Chondrocyte (in vitro differentiated cells): ENCODE data around the gene PTPRC. TPM values are rescaled to one million over a fixed set of nuclear protein-coding genes. Genes with fewer than 3 reads are reported as not detected.

Experiments
- DNase-seq: peaks from one replicate; pipeline ENCODE4 v3.0.0; 2021; ENCODE audit warnings: mixed read lengths, low spot score
- H3K27ac Mint-ChIP-seq: one replicate; pipeline ENCODE4 v1.8.0; 2021; ENCODE audit warnings: mild to moderate bottlenecking, moderate library complexity, mixed read lengths; ENCODE audit not compliant: unreplicated experiment
- H3K27me3 Mint-ChIP-seq: 2 replicates; pipeline ENCODE4 v1.8.0; 2021; ENCODE audit warnings: low read depth, mixed read lengths
- H3K36me3 Mint-ChIP-seq: 2 replicates; pipeline ENCODE4 v1.8.0; 2021; ENCODE audit warnings: low read depth, mixed read lengths
- H3K4me1 Mint-ChIP-seq: 2 replicates; pipeline ENCODE4 v1.8.0; 2021; ENCODE audit warnings: low read depth, mild to moderate bottlenecking, mixed read lengths
- H3K4me3 Mint-ChIP-seq: one replicate; pipeline ENCODE4 v1.8.0; 2021; ENCODE audit warnings: mild to moderate bottlenecking, moderate library complexity, mixed read lengths; ENCODE audit not compliant: unreplicated experiment
- H3K9me3 Mint-ChIP-seq: 2 replicates; pipeline ENCODE4 v1.8.0; 2021; ENCODE audit warnings: low read depth, mixed read lengths
- CTCF ChIP-seq: fragments of 200-600 bp; sonication (generic); IDR thresholded peaks from 2 replicates; pipeline ENCODE4 v1.5.0; 2021; ENCODE audit warnings: antibody characterized with exemption, mild to moderate bottlenecking, moderate library complexity
- total RNA-seq: library from RNA; stranded (reverse); gene quantifications from 3 replicates; pipeline ENCODE4 v1.2.1, GENCODE V29; 2021

The PTPRC gene
- total RNA-seq, 1 donor from 2014 or later = not detected

- H3K9me3 Mint-ChIP-seq = peaks cover 8% of the 10 kb centered on the region
- H3K4me1 Mint-ChIP-seq = no peaks in the 10 kb centered on the region
- H3K27me3 Mint-ChIP-seq = no peaks in the 10 kb centered on the region
- no peak for TF ChIP-seq CTCF
- no peak overlapping the region for H3K4me3 Mint-ChIP-seq
- H3K36me3 Mint-ChIP-seq = no peaks in the 10 kb centered on the region
- no peak overlapping the region for H3K27ac Mint-ChIP-seq
- no peak for DNase-seq
These were observed 11.7 kb downstream of the PTPRC start for GRCh38 chr1:198650506-198650905.

- TF ChIP-seq CTCF = no peak
- Mint-ChIP-seq H3K36me3 (no peaks in the 10 kb centered on the region), H3K4me3 (no peak overlapping the region), H3K9me3 (peaks cover 8% of the 10 kb centered on the region), H3K27ac (no peak overlapping the region), H3K27me3 (no peaks in the 10 kb centered on the region), H3K4me1 (peaks cover 5% of the 10 kb centered on the region)
- no peak for DNase-seq
These were observed 13.0 kb downstream of the PTPRC start for GRCh38 chr1:198651650-198652400.

GRCh38 chr1:198653808-198654413 lies 15.1 kb downstream of the PTPRC start:
- no peak overlapping the region for H3K4me3 Mint-ChIP-seq
- no peak for DNase-seq
- peaks cover 22% of the 10 kb centered on the region for H3K4me1 Mint-ChIP-seq
- TF ChIP-seq CTCF = no peak
- H3K27ac Mint-ChIP-seq = no peak overlapping the region
- H3K9me3 Mint-ChIP-seq = peaks cover 4% of the 10 kb centered on the region
- H3K27me3 Mint-ChIP-seq = no peaks in the 10 kb centered on the region
- H3K36me3 Mint-ChIP-seq = no peaks in the 10 kb centered on the region

GRCh38 chr1:198655459-198656121 lies 16.8 kb downstream of the PTPRC start:
- no peak for DNase-seq
- Mint-ChIP-seq H3K4me1 (peaks cover 22% of the 10 kb centered on the region), H3K27me3 (no peaks in the 10 kb centered on the region), H3K4me3 (no peak overlapping the region), H3K9me3 (no peaks in the 10 kb centered on the region), H3K27ac (no peak overlapping the region), H3K36me3 (no peaks in the 10 kb centered on the region)
- TF ChIP-seq CTCF = no peak

- H3K27ac Mint-ChIP-seq = peak overlapping the region; percentile 61
- no peak for TF ChIP-seq CTCF
- H3K27me3 Mint-ChIP-seq = no peaks in the 10 kb centered on the region
- H3K36me3 Mint-ChIP-seq = no peaks in the 10 kb centered on the region
- no peak for DNase-seq
- H3K9me3 Mint-ChIP-seq = no peaks in the 10 kb centered on the region
- H3K4me1 Mint-ChIP-seq = peaks cover 22% of the 10 kb centered on the region
- H3K4me3 Mint-ChIP-seq = no peak overlapping the region
These were observed 17.7 kb downstream of the PTPRC start for GRCh38 chr1:198656500-198656932.
